HT-29 (cell line): ENCODE measurements around the gene KLF15. TPM values are rescaled to one million over a fixed set of nuclear protein-coding genes. Genes with fewer than 3 reads are reported as not detected.

Experiments used
- DNase-seq: peaks from one replicate; pipeline ENCODE4 v3.0.0-alpha.2; 2015; ENCODE audit warnings: low spot score
- total RNA-seq: library from RNA; depleted of rRNA; stranded (reverse); fragments of >200 nt; shearing (Covaris generic); gene quantifications from 2 replicates; pipeline ENCODE4 v1.2.3, GENCODE V29; 2014

Gene KLF15
- total RNA-seq, 1 experiment from 2014 or later, result 8.2 TPM

DNA sequence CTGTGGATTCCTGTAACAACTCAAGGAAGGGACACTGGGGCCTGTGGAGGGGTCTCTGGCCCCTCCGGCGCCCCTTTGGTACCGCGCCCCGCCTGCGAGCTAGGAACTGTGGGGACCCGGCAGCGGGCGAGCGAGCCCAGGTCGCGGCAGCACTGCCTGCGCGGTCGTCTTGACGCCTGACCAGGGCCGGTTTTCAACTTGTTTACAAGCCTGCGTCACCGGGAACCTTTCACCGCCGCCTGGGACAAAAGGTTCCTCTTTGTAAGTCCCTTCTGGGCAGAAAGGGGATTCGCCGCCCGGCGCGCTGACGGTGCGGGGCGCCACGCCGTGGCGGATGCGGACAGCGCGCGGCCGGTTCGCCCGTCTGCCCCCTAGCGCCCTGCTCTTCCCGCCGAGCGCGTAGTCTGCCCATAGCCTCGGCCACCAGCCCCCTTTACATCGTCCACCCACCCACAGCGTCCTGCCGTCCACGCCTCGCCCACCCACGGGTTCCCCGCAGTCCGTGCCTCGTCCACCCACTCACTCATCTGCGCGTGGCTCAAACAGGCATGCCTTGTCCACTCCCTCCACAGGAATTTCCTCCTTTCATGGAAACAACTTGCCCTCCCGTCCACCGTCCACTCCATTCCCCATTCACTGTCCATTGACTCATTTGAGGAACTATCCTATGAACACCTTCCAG lies 32.0 kb upstream of the KLF15 start:
- peak; percentile 96 for DNase-seq

DNA sequence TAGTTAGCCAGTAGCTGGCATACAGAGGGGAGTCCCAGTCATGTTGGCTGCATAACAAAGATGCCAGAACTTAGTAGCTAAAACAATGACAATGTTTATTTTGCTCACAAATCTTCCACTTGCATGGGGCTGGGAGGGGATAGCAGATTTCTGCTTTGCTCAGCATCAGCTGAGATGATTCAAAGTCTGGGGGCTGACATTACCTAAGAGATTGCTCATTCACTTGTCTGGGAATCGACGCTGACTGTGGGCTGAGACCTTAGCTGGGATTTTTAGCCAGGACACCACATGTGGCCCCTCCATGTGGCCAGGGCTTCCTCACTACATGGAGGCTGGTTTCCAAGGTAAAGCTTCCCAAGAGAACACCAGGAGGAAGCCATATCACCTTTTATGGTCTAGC lies 24.8 kb upstream of the KLF15 start:
- DNase-seq, result no peak

DNA sequence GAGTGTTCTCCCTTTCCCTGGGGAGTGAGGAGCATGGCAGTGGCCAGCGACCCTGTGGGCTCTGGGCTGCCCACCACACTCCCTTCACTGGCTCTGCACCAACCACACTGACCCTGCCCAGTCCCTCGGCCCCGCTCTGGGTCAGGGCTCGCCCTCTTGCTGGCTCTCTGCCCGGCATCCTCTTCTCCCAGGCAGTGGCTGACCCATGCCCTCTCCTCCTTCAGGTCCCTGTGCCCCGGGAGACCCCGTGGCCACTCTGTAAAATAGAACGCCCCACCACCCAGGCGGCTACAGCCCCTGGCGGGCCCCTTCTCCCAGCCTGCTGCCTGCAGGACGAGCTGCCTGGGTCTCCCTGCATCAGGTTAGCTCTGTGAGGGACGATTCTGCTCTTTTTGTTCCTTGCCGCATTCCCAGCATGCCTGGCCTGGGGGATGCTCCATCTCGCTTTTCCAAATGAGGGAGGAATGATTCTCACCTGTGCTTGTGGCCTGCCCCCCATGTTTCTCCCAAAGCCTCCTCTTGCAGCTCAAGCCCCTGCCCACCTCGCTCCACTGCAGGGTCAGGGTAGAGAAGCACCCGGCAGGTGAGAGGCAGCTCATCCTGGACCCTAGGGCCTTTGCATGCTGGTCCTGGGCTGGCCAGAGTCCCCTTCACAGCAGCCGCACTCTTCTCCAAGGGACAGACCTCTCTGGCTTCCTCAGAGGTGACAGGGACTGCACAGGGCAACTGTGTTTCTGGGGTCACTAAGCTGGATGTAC lies 23.0 kb upstream of the KLF15 start:
- no peak for DNase-seq

- no peak for DNase-seq
Observed at GRCh38 chr3:126378341-126378751, 21.1 kb upstream of the KLF15 start.

DNA sequence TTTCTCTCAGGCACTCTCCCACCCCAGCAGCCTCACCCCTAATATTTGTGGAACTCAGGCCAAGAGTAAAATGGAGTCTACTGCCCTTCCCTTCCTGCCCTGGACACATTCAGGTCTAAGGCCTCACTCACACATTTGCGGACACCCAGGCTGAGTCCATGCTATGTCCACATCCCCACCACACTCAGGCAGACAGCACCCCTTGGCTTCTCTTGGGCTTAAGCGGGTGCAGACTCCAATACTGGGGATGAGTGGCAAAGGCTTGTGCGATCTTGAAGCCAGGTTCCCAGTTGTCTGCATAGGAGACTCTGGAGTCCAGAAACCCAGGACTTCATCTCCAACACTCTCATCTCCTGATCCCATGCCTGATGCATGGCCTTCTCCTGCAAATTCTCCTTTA lies 20.0 kb upstream of the KLF15 start:
- DNase-seq, result no peak

DNA sequence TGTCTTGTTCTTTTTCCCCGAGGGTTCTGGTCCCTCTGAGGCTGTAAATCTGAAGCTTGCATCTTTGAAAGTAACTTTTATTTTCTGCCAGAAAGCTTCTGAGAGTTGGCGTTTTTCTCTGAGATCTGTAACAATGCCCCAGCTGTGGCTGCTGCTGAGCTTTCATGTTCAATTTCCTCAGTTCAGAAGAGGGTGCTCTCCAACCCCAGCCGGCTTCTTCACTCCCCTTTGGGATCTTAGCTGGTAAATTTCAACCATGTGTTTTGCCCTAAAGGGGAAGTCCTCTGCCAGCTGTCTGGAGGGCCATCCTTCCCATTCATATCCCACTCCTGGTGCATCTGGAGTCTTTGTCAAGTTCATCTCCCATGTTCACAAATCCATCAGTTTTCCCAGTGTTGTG lies 19.2 kb upstream of the KLF15 start:
- DNase-seq, result no peak

GRCh38 chr3:126375835-126376331 lies 18.7 kb upstream of the KLF15 start:
- DNase-seq, result no peak

- DNase-seq, result no peak
Observed at GRCh38 chr3:126373682-126374601, 16.7 kb upstream of the KLF15 start.

DNA sequence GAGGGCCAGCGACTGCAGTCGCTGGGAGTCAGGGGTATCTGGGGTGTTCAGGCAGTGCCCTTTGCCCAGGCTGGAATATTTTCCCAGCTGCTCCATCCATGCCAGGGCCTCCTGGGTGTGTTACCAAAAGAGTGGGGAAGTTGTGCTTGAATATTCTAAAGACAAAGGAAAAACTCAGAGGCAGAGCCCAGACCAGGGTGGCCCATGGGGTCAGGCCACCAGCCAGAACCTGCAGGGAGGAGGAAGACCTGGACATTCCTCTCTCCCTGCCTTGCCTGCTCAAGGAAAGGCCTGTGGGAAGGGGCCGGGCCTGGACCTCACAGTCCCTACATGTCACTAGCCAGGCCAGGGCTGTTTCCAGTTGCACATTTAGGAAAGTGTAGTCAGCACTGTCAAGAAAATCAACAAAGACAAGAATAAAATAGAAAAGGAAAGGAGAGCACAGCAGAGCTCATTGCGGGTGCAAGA lies 16.0 kb upstream of the KLF15 start:
- DNase-seq, result no peak

DNA sequence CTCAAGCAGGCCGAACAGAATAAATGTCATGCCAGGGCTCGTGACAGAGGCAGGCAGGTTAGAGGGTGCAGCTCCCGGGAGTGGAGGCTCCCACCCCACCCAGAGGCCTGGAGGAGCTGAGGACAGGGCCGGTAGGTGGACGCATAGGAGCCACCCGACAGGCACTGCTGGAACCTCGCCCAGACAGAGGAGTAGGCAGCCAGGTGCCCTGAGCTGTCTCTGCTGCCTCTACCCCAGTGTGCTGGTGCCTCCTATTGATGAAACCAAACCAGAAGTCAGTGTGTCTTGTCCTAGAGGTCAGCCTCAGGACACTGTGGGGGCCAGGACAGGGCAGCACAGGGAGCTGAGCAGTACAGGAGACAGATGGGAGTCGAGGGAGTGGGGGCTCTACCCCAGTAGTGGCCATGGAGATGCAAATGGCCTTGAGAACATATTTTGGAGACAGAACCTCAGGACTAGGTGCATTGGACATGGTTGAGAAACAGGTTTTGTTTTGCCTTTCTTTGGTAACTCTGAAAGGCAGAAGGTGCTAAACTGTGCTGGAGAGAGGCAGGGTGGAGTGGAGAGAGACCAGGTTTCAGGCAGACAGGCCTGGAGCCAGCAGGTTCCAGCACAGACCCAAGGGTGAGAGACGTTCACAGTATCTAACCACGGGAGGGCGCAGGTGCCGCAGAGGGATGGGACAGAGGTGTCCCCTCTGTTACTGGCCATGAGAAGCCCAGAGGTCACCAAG lies 15.4 kb upstream of the KLF15 start:
- DNase-seq, result no peak

DNA sequence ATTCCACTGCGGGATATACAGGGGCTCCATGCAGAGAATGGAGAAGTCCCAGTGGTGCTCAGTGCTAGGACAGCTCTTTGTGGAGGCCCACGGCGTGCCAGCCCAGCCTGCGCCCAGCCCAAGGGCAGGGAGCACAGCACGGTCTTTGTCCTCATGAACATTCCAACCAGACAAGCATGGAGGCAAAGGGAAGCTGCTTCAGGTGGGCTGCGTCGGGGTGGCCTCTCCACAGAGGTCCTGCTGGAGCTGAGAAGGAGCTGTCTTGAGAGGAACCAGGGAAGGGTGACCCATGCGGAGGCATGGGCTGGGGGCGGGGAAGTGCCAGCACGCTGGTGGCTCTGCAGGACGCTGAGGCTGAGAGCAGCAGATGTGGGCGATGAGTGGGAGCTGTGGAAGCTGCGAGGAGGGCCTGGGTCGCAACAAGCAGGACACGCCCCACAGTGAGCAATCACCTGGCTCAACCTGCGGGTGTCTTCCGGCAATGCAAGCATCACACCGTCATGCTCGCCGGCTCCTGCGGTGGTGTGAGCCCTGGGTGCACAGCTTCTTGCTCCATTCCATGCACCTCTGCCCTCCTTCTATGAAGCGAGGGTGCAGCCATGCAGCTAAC lies 14.0 kb upstream of the KLF15 start:
- no peak for DNase-seq

- DNase-seq, result no peak
Observed at GRCh38 chr3:126370606-126371005, 13.4 kb upstream of the KLF15 start.

- DNase-seq, result no peak
Observed at GRCh38 chr3:126370055-126370454, 12.8 kb upstream of the KLF15 start.

DNA sequence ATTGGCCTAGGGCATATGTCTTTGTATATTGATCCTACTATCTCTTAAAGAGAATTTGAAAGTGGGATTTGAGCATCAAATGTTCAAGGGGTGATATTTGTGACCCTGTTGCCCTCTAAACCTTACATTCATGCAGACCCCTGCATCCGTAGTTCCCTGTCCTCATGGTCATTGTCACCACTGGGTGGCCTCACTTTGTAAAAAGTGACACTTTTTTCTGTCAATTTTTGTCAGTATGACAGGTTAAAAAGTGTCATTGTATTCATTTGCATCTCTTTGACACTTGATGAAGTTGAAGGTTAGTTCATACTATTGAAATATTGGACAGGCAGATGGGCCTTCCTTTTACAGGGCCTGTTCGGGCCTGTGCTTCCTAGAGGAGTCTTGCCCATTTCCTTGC lies 12.3 kb upstream of the KLF15 start:
- DNase-seq, result no peak

DNA sequence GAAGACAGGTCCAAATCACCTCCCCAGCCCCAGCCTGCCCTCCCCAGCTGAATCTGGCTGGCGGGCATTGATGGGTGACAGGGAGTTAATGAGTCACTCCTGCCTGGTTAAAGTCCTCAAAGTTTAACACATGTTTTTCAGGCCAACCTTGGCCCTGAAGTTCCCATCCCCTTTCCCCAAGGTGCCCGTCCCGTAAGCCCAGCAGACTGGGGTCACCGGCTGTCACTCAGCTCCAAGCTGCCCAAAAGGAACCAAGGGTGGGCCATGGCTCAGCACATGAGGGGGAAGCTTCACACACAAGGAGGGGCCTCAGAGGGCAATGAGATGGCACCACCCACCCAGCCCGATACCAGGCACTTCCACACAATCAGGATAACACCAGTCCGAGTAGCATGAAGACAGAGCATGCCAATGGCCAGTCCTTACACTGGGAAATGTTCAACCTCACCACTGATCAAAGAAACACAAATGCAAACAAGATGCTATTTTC lies 10.2 kb upstream of the KLF15 start:
- DNase-seq, result no peak

DNA sequence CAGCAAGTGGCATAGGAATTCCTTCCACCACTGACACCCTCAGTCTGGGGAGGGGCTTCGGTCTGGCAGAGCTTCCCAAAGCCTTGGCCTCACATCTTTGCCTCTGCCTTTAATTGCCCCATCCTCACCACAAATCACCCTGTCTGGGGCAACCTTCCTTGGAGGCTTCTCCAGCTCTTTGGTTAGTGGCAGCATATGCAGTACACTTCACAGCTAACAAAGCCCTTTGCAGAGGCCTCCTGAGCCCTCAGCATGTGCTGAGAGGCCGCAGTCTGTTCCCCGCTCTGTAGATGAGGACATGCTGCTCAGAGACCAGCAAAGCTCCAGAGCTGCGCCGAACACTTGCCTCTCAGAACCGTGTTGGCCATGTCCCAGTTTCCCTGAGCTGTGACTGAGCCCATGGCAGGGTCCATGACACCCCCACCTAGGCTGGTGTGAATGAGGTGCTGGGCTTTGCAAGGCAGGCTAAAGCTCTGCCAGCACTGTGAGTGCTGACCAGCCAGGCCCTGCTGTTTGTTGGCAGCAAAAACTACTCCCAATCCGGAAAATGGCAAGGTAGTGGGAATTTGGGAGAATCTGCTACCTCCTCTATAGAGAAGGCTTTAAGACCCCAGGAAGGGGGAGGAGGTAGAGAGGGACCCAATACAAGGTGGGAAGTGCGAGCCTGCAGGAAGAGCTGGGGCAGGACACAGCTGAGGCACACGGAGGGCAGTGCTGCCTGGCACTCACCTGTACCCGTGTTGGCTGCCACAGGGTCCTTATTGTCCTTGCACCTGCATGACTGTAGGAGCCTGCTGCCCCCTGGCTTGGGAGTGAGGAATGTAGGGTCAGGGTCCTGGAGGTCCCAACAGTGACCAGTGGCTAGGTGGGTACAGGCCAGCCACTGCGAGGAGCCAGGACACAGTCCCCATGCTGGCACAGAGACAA lies 8.4 kb upstream of the KLF15 start:
- no peak for DNase-seq

DNA sequence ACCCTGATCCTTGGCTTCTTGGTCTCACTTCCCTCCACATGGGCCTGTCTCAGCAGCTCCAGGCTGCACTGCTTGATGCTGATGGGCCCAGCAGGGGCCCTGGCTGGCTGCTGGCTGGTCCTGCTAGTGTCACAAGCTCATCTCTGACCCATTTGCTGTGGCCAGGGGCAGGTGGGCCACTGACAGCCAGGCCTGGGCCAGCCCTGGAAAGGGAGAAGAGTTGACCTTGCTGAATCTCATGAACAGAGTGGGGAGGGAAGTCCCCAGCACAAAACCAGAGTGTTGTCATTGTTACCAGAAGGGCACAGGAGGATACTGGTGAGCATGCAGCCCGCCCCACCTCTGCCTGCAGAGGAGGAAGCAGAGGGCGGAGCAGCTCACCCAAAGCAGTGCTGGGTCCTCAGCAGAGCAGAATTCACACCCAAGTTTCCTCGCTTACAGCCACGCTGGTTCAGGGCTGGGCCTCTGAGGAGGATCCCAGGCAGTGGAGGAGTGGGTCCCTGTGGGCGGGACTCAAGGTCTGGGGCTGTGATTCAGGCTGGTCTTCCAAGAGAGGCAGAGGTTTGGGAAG lies 7.6 kb upstream of the KLF15 start:
- DNase-seq, result no peak

- no peak for DNase-seq
Observed at GRCh38 chr3:126364130-126364695, 7.0 kb upstream of the KLF15 start.

DNA sequence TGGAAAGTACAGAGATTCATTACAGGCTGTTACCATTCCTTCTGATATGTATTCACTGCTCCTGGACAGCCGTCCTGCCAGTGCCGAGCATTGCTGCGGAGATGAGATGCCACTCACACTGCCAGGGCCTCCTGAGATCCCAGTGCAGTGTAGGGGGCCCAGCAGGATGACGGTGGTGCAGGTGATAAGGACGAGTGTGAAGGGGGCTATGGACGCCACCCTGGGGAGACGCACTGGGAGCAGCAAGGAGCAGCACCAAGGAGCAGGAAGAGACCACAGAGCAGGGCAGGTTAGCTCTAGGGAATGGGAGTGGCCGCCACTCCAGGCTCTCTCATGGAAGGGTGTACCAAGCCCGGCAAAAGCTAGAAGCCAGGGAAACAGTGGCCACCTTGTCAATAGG lies 4.0 kb upstream of the KLF15 start:
- no peak for DNase-seq
